ENCODE results near the gene B3GNT2. TPM values are rescaled to one million over a fixed set of nuclear protein-coding genes. Genes with fewer than 3 reads are reported as not detected.

B3GNT2 gene
- total and polyA plus RNA-seq, 2 experiments from 2014 or later, result 35.5 to 70.4 TPM

- no peak overlapping the region for H3K27ac Mint-ChIP-seq
- H3F3A ChIP-seq (replicated peaks; ENCODE audit: low read depth), result no peaks in the 10 kb centered on the region; the same call in 1 of the 2 replicates
- no peaks in the 10 kb centered on the region for H3K27me3 ChIP-seq (ENCODE audit: insufficient read depth)
- peak; percentile 28 for DNase-seq (ENCODE audit: low spot score)
- H3K36me3 Mint-ChIP-seq (ENCODE audit: low read depth), result no peaks in the 10 kb centered on the region; the same call in 2 of the 3 replicates
- H3K27ac ChIP-seq (ENCODE audit: low read depth), result no peak overlapping the region
- peaks cover 69% of the 10 kb centered on the region for H3K4me1 ChIP-seq (ENCODE audit: insufficient read depth)
- H3K4me2 ChIP-seq, result no peak overlapping the region
- H3K4me3 ChIP-seq, result no peak overlapping the region
- peaks cover 10% of the 10 kb centered on the region for H3K27me3 Mint-ChIP-seq (ENCODE audit: insufficient read depth, low read depth, poor library complexity)
- 0 out of 2 replicates have a peak, but pooled peaks cover 3% of the 10 kb centered on the region for H3K9me2 ChIP-seq (ENCODE audit: insufficient read depth)
- H3K36me3 ChIP-seq (ENCODE audit: insufficient read depth), result no peaks in the 10 kb centered on the region
- no peak for TF ChIP-seq ZNF331 (CRISPR knock-in tag; IDR thresholded peaks at IDR 0.05; ENCODE audit: low read depth)
- no peak for TF ChIP-seq REST (IDR thresholded peaks at IDR 0.05; ENCODE audit: unreplicated experiment)
- TF ChIP-seq JUNB (IDR thresholded peaks at IDR 0.05; ENCODE audit: unreplicated experiment), result no peak
- TF ChIP-seq ETS1 (IDR thresholded peaks at IDR 0.05), result no peak
- TF ChIP-seq POLR2AphosphoS5 (IDR thresholded peaks at IDR 0.05; ENCODE audit: low read depth), result no peak
- TF ChIP-seq EZH2 (IDR thresholded peaks at IDR 0.05; ENCODE audit: low read depth, unreplicated experiment), result no peak
- TF ChIP-seq ZNF462 (CRISPR knock-in tag; IDR thresholded peaks at IDR 0.05), result no peak
- TF ChIP-seq CTCF (conservative IDR thresholded peaks at IDR 0.05; ENCODE audit: low read depth in 2 of 2), result no peak
- TF ChIP-seq EZH2phosphoT487 (IDR thresholded peaks at IDR 0.05; ENCODE audit: unreplicated experiment), result no peak
- TF ChIP-seq STAT1 (IDR thresholded peaks at IDR 0.05; ENCODE audit: unreplicated experiment), result no peak
- no peak for TF ChIP-seq NANOG (IDR thresholded peaks at IDR 0.05; ENCODE audit: borderline replicate concordance)
- no peak for TF ChIP-seq CREB1 (CRISPR knock-in tag; IDR thresholded peaks at IDR 0.05; ENCODE audit: low read depth)
- TF ChIP-seq ZNF114 (CRISPR knock-in tag; IDR thresholded peaks at IDR 0.05), result no peak
- H3K9me3 Mint-ChIP-seq, result no peaks in the 10 kb centered on the region
- ATAC-seq, result peak; percentile 39
- peaks cover 100% of the 10 kb centered on the region for H3K79me2 ChIP-seq (replicated peaks; ENCODE audit: insufficient read depth)
- H2AFZ ChIP-seq, result no peak overlapping the region
- peaks cover 84% of the 10 kb centered on the region for H4K20me1 ChIP-seq (replicated peaks; ENCODE audit: insufficient read depth)
- H3K4me3 Mint-ChIP-seq, result no peak overlapping the region
- peaks cover 75% of the 10 kb centered on the region for H3K4me1 Mint-ChIP-seq
Measured at GRCh38 chr2:62205554-62205953, 9.6 kb downstream of the B3GNT2 start.
